Amniotic epithelial cell (primary cell): ENCODE results near the gene RGS12.

ENCODE experiments used
- DNase-seq: peaks from one replicate; pipeline ENCODE4 v3.0.0-alpha.2; 2010; ENCODE audit warnings: low read depth

RGS12 gene

GRCh38 chr4:3332498-3332897 lies 39.7 kb downstream of the RGS12 start:
- DNase-seq, result no peak

GRCh38 chr4:3334316-3334715 lies 41.5 kb downstream of the RGS12 start:
- DNase-seq, result no peak

DNA sequence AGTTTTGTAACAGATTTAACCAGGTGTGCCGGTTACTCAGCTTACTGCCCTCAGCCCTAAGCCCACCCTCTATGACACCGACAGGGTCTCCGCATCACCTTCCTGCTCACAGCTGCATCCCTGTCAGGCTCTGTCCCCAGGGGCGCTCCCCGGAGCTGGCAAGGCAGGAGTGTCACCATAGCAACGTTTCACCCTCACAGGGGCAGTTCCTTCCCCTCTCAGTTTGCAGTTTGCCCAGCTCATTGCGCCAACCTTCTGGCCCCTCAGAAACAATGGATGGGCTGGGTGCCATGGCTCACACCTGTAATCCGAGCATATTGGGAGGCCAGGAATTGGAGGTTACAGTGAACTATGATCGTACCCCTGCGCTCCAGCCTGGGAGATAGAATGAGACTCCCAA lies 42.6 kb downstream of the RGS12 start:
- DNase-seq, result no peak

DNA sequence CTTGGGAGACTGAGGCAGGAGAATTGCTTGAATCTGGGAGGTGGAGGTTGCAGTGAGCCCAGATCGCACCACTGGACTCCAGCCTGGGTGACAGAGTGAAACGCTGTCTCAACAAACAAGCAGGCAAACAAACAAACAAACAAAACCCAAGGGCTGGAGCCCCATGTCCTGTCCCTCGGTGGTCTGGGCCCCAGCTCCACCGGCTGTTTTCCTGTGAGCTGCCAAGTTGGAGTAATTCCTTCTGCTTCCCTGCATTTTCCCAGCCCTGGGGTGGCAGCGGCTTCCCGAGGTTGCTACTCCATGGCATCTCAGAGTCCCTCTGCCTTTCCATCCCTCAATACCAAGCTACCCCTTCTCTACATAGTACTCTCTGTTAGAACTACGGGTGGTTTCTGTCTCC lies 43.2 kb downstream of the RGS12 start:
- no peak for DNase-seq

- no peak for DNase-seq
These were observed 43.8 kb downstream of the RGS12 start for GRCh38 chr4:3336382-3337356.

GRCh38 chr4:3337357-3337732 lies 44.5 kb downstream of the RGS12 start:
- DNase-seq, result no peak

DNA sequence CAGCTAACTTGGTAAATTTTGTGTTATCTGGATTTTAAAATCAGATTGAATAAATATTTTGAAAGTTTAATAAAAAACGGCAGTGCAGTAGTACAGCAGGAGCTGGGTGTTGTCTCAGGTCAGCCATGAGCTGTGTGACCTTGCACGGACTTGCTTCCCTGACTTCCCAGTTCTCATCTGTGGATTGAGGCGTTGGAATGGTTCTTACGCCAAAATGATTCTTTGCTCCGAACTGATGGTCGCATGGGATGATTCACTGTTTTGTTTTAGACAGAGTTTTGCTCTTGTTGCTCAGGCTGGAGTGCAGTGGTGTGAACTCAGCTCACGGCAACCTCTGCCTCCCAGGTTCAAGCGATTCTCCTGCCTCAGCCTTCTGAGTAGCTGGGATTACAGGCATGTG lies 45.0 kb downstream of the RGS12 start:
- no peak for DNase-seq

GRCh38 chr4:3338321-3338838 lies 45.6 kb downstream of the RGS12 start:
- DNase-seq, result no peak

GRCh38 chr4:3338976-3339531 lies 46.2 kb downstream of the RGS12 start:
- no peak for DNase-seq

GRCh38 chr4:3339577-3339976 lies 46.8 kb downstream of the RGS12 start:
- peak; percentile 8 for DNase-seq

DNA sequence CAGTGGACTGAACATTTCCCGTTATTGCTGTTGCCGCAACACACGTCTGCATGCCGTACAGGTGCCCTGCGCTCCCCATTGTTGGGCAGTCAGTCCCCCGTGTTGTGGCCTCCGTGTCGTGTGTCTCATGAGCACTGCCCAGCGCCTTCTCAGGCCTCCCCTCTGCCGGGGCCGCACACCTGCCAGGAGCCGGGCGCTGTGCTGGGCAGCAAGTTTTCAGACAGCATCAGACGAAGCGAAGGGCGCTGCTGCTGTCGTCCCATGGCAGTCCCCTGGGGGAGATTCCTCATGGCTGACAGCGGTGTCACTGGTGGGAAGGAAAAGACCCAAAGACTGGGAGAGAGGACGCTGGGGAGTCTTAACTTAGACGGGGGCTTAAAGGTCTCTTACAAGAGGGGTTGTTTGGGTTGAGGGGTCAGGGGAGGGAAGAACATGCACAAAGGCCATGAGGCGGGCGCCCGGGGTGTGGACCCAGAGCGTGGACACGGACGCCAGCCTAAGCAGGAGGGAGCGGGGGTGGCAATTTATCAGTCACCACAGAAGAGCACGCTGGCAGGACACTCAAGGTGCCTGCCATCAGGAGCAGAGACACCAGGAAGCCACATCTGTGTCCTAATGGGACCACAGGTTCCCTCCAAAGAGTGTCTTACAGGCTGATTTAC lies 47.3 kb downstream of the RGS12 start:
- no peak for DNase-seq

DNA sequence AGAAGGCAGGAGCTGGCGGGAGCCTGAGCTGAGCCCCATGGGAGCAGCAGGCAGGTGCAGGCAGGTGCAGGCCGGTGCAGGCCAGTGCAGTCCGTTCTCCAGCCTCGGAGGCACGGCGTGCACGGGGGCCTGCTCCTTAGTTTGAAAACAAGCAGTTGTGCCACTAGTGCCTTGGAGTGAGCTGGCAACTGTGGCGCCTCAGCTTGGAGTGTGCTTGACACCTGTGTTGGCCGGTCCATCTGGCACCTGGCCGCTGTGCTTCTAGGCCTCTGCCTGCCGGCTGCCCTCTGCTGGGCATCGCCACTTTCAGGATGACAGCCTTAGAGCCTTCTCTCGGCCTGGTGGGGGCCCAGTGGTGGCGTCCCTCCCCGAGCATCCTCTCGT lies 47.9 kb downstream of the RGS12 start:
- no peak for DNase-seq

- DNase-seq, result no peak
These were observed 48.9 kb downstream of the RGS12 start for GRCh38 chr4:3341760-3342159.

GRCh38 chr4:3342182-3342854 lies 49.5 kb downstream of the RGS12 start:
- DNase-seq, result peak; percentile 69
